HEK293 (cell line): Measurements from ENCODE around the gene SPOCK1.
A peak's percentile ranks its signal among the peaks of the same experiment; 100 is the strongest.

Experiments used
- CTCF ChIA-PET: fragments of 350-600 bp; formaldehyde crosslinking; extraction: SDS; loops from one replicate; lab custom pipeline; 2021; ENCODE audit warnings: antibody characterized with exemption; lab: Yijun Ruan, JAX
- POLR2A ChIA-PET: fragments of 300-600 bp; formaldehyde crosslinking; extraction: SDS; loops from one replicate; lab custom pipeline; 2020; ENCODE audit warnings: antibody characterized with exemption, inconsistent platforms; lab: Yijun Ruan, JAX
- H3K27ac ChIP-seq: fragments of 200-500 bp; sonication (Bioruptor generic); 2 replicates; pipeline ENCODE4 v1.5.1; 2014; ENCODE audit warnings: low read depth, low read length, control low read depth, inconsistent platforms; ENCODE audit errors: extremely low read depth
- H3K36me3 ChIP-seq, 2 experiments: fragments of 200-500 bp in 1 of 2; sonication (Bioruptor generic) in 1 of 2; 1 replicate in 1 of 2; 2 replicates in 1 of 2; pipeline ENCODE4 v1.5.1; 2014 to 2017; ENCODE audit warnings: inconsistent platforms in 2 of 2, low read length in 2 of 2; ENCODE audit not compliant: control insufficient read depth in 2 of 2, insufficient read depth in 1 of 2
- H3K4me1 ChIP-seq: fragments of 200-500 bp; sonication (Bioruptor generic); 2 replicates; pipeline ENCODE4 v1.5.1; 2014; ENCODE audit warnings: mild to moderate bottlenecking, low read length, inconsistent platforms; ENCODE audit not compliant: control insufficient read depth, insufficient read depth
- H3K4me3 ChIP-seq: 2 replicates; pipeline ENCODE4 v1.5.1; 2011; ENCODE audit warnings: low read depth, mild to moderate bottlenecking, control low read depth, low read length, moderate library complexity
- H3K9me3 ChIP-seq: fragments of 200-500 bp; sonication (Bioruptor generic); 2 replicates; pipeline ENCODE4 v1.5.1; 2014; ENCODE audit warnings: low read depth, low read length, inconsistent platforms; ENCODE audit not compliant: control insufficient read depth, insufficient read depth
- FEZF1 ChIP-seq: fragments of 450-650 bp; formaldehyde crosslinking; IDR thresholded peaks from 2 replicates; pipeline ENCODE4 v1.5.1; 2016; ENCODE audit warnings: missing biosample characterization, missing genetic modification characterization
- GLI2 ChIP-seq: fragments of 450-650 bp; formaldehyde crosslinking; IDR thresholded peaks from 2 replicates; pipeline ENCODE4; 2017; ENCODE audit warnings: missing biosample characterization, missing genetic modification characterization, low read depth, borderline replicate concordance
- IKZF3 ChIP-seq: fragments of 450-650 bp; IDR thresholded peaks from 2 replicates; pipeline ENCODE4 v1.5.0; 2018; ENCODE audit warnings: missing biosample characterization, mild to moderate bottlenecking, missing genetic modification characterization, moderate library complexity
- KLF1 ChIP-seq: fragments of 450-650 bp; formaldehyde crosslinking; IDR thresholded peaks from 2 replicates; pipeline ENCODE4 v1.5.1; 2016; ENCODE audit warnings: missing biosample characterization, missing genetic modification characterization
- OSR2 ChIP-seq: fragments of 450-650 bp; formaldehyde crosslinking; IDR thresholded peaks from 2 replicates; pipeline ENCODE4 v1.5.1; 2016; ENCODE audit warnings: missing biosample characterization, missing genetic modification characterization
- REPIN1 ChIP-seq: fragments of 450-650 bp; formaldehyde crosslinking; IDR thresholded peaks from 2 replicates; pipeline ENCODE4 v1.5.1; 2017; ENCODE audit warnings: missing biosample characterization, missing genetic modification characterization, low read depth
- WT1 ChIP-seq: fragments of 450-650 bp; formaldehyde crosslinking; IDR thresholded peaks from 2 replicates; pipeline ENCODE4 v1.5.1; 2016; ENCODE audit warnings: missing biosample characterization, missing genetic modification characterization
- ZFP37 ChIP-seq: fragments of 450-650 bp; formaldehyde crosslinking; IDR thresholded peaks from 2 replicates; pipeline ENCODE4 v1.5.1; 2016; ENCODE audit warnings: missing biosample characterization, missing genetic modification characterization
- ZNF16 ChIP-seq: fragments of 450-650 bp; formaldehyde crosslinking; IDR thresholded peaks from 2 replicates; pipeline ENCODE4 v1.5.1; 2016; ENCODE audit warnings: low read depth, missing biosample characterization, missing genetic modification characterization
- ZNF221 ChIP-seq: fragments of 450-650 bp; formaldehyde crosslinking; IDR thresholded peaks from 2 replicates; pipeline ENCODE4 v1.5.1; 2017; ENCODE audit warnings: missing biosample characterization, missing genetic modification characterization, borderline replicate concordance
- ZNF266 ChIP-seq: fragments of 450-650 bp; formaldehyde crosslinking; IDR thresholded peaks from 2 replicates; pipeline ENCODE4 v1.5.1; 2016; ENCODE audit warnings: missing biosample characterization, missing genetic modification characterization, low read depth
- ZNF416 ChIP-seq: fragments of 450-650 bp; formaldehyde crosslinking; IDR thresholded peaks from 2 replicates; pipeline ENCODE4 v1.5.1; 2016; ENCODE audit warnings: missing biosample characterization, missing genetic modification characterization
- ZNF558 ChIP-seq: fragments of 450-650 bp; formaldehyde crosslinking; IDR thresholded peaks from 2 replicates; pipeline ENCODE4 v1.5.1; 2016; ENCODE audit warnings: missing biosample characterization, missing genetic modification characterization
- ZNF624 ChIP-seq: fragments of 450-650 bp; formaldehyde crosslinking; IDR thresholded peaks from 2 replicates; pipeline ENCODE4 v1.5.1; 2017; ENCODE audit warnings: missing biosample characterization, missing genetic modification characterization
- ZNF776 ChIP-seq: fragments of 450-650 bp; formaldehyde crosslinking; IDR thresholded peaks from 2 replicates; pipeline ENCODE4 v1.5.0; 2017; ENCODE audit warnings: missing biosample characterization, missing genetic modification characterization, borderline replicate concordance
- ZNF843 ChIP-seq: fragments of 450-650 bp; formaldehyde crosslinking; IDR thresholded peaks from 2 replicates; pipeline ENCODE4 v1.5.1; 2016; ENCODE audit warnings: missing biosample characterization, missing genetic modification characterization
- TF ChIP-seq, protein P1 (sequence below): fragments of 450-650 bp; formaldehyde crosslinking; IDR thresholded peaks from 2 replicates; pipeline ENCODE4 v1.5.1; 2016; ENCODE audit warnings: missing biosample characterization, missing genetic modification characterization
- TF ChIP-seq, protein P2 (sequence below): fragments of 450-650 bp; formaldehyde crosslinking; IDR thresholded peaks from 2 replicates; pipeline ENCODE4 v1.5.1; 2016; ENCODE audit warnings: missing biosample characterization, missing genetic modification characterization
- TF ChIP-seq, protein P3 (sequence below): fragments of 450-650 bp; formaldehyde crosslinking; IDR thresholded peaks from 2 replicates; pipeline ENCODE4 v1.5.1; 2016; ENCODE audit warnings: missing biosample characterization, missing genetic modification characterization
- TF ChIP-seq, protein P4 (sequence below): fragments of 450-650 bp; formaldehyde crosslinking; IDR thresholded peaks from 2 replicates; pipeline ENCODE4 v1.5.1; 2016; ENCODE audit warnings: missing biosample characterization, missing genetic modification characterization
- TF ChIP-seq, protein P5 (sequence below): fragments of 450-650 bp; formaldehyde crosslinking; IDR thresholded peaks from 2 replicates; pipeline ENCODE4 v1.5.1; 2017; ENCODE audit warnings: missing biosample characterization, missing genetic modification characterization
- TF ChIP-seq, protein P6 (sequence below): fragments of 450-650 bp; formaldehyde crosslinking; IDR thresholded peaks from 2 replicates; pipeline ENCODE4 v1.5.1; 2017; ENCODE audit warnings: missing biosample characterization, mild to moderate bottlenecking, missing genetic modification characterization, moderate library complexity
- TF ChIP-seq, protein P7 (sequence below): fragments of 450-650 bp; formaldehyde crosslinking; IDR thresholded peaks from 2 replicates; pipeline ENCODE4 v1.5.1; 2016; ENCODE audit warnings: missing biosample characterization, missing genetic modification characterization

SPOCK1 gene

DNA sequence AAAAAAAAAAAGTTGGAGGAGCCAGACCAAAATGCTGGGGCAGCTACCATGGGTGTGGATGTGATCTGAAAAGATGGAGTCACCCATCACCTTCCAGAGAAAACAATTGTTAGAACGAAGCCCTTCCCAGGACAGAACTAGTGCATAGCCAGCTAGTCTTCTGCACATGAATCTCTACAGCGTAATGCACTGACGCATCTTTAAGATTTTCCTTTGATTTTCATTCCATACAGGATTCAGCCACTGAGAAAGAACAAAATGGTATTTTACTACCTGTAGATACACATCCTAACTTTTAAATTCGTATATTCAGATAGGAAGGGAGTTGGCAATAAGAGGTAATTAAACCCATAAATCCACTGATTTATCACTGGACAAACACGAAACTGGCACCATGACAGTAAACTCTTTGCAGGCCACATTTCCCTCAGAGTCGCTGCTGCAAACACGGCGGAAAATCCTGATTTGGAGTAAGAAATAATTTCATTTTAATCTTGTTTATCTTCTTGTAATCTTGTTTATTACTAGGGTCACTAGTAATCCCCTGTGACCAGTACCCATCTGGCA lies 206.6 kb downstream of the SPOCK1 start:
- no peak overlapping the region for H3K4me3 ChIP-seq
- CTCF ChIA-PET, result interaction anchor here (0.6 to 0.8 kb wide), 3 partner anchors 28 to 789 kb away, joined by 3 to 4 read pairs (median 3); no protein-coding TSS in a partner anchor
- H3K9me3 ChIP-seq, result no peaks in the 10 kb centered on the region
- peaks cover 4% of the 10 kb centered on the region for H3K4me1 ChIP-seq
- H3K36me3 ChIP-seq, result no peaks in the 10 kb centered on the region
- POLR2A ChIA-PET, result no interaction called here
- H3K27ac ChIP-seq, result no peak overlapping the region
- TF ChIP-seq ZFP37 (tag by site-specific recombination), result no peak
- TF ChIP-seq, protein P1, sequence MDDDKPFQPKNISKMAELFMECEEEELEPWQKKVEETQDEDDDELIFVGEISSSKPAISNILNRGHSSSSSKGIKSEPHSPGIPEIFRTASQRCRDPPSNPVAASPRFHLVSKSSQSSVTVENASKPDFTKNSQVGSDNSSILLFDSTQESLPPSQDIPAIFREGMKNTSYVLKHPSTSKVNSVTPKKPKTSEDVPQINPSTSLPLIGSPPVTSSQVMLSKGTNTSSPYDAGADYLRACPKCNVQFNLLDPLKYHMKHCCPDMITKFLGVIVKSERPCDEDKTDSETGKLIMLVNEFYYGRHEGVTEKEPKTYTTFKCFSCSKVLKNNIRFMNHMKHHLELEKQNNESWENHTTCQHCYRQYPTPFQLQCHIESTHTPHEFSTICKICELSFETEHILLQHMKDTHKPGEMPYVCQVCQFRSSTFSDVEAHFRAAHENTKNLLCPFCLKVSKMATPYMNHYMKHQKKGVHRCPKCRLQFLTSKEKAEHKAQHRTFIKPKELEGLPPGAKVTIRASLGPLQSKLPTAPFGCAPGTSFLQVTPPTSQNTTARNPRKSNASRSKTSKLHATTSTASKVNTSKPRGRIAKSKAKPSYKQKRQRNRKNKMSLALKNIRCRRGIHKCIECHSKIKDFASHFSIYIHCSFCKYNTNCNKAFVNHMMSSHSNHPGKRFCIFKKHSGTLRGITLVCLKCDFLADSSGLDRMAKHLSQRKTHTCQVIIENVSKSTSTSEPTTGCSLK, result no peak
- peak; percentile 91 for TF ChIP-seq WT1 (tag by site-specific recombination)
- no peak for TF ChIP-seq ZNF266 (tag by site-specific recombination)
- peak; percentile 50; the same call in 1 of the 2 replicates for TF ChIP-seq IKZF3 (tag by site-specific recombination)
- no peak for TF ChIP-seq ZNF624 (tag by site-specific recombination)
- TF ChIP-seq, protein P2, sequence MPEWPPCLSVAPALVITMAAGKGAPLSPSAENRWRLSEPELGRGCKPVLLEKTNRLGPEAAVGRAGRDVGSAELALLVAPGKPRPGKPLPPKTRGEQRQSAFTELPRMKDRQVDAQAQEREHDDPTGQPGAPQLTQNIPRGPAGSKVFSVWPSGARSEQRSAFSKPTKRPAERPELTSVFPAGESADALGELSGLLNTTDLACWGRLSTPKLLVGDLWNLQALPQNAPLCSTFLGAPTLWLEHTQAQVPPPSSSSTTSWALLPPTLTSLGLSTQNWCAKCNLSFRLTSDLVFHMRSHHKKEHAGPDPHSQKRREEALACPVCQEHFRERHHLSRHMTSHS, result no peak
- TF ChIP-seq ZNF221 (tag by site-specific recombination), result no peak
- TF ChIP-seq, protein P3, sequence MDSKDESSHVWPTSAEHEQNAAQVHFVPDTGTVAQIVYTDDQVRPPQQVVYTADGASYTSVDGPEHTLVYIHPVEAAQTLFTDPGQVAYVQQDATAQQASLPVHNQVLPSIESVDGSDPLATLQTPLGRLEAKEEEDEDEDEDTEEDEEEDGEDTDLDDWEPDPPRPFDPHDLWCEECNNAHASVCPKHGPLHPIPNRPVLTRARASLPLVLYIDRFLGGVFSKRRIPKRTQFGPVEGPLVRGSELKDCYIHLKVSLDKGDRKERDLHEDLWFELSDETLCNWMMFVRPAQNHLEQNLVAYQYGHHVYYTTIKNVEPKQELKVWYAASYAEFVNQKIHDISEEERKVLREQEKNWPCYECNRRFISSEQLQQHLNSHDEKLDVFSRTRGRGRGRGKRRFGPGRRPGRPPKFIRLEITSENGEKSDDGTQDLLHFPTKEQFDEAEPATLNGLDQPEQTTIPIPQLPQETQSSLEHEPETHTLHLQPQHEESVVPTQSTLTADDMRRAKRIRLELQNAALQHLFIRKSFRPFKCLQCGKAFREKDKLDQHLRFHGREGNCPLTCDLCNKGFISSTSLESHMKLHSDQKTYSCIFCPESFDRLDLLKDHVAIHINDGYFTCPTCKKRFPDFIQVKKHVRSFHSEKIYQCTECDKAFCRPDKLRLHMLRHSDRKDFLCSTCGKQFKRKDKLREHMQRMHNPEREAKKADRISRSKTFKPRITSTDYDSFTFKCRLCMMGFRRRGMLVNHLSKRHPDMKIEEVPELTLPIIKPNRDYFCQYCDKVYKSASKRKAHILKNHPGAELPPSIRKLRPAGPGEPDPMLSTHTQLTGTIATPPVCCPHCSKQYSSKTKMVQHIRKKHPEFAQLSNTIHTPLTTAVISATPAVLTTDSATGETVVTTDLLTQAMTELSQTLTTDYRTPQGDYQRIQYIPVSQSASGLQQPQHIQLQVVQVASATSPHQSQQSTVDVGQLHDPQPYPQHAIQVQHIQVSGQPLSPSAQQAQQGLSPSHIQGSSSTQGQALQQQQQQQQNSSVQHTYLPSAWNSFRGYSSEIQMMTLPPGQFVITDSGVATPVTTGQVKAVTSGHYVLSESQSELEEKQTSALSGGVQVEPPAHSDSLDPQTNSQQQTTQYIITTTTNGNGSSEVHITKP (tag by site-specific recombination), result 0 out of 2 replicates have a peak, but pooled peaks have one; percentile 14
- TF ChIP-seq, protein P4, sequence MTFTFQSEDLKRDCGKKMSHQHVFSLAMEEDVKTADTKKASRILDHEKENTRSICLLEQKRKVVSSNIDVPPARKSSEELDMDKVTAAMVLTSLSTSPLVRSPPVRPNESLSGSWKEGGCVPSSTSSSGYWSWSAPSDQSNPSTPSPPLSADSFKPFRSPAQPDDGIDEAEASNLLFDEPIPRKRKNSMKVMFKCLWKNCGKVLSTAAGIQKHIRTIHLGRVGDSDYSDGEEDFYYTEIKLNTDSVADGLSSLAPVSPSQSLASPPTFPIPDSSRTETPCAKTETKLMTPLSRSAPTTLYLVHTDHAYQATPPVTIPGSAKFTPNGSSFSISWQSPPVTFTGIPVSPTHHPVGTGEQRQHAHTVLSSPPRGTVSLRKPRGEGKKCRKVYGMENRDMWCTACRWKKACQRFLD, result no peak
- peak; percentile 70 for TF ChIP-seq FEZF1 (tag by site-specific recombination)
- TF ChIP-seq ZNF558 (tag by site-specific recombination), result no peak
- peak; percentile 30; the same call in 1 of the 2 replicates for TF ChIP-seq OSR2
- no peak for TF ChIP-seq REPIN1 (tag by site-specific recombination)
- TF ChIP-seq, protein P5, sequence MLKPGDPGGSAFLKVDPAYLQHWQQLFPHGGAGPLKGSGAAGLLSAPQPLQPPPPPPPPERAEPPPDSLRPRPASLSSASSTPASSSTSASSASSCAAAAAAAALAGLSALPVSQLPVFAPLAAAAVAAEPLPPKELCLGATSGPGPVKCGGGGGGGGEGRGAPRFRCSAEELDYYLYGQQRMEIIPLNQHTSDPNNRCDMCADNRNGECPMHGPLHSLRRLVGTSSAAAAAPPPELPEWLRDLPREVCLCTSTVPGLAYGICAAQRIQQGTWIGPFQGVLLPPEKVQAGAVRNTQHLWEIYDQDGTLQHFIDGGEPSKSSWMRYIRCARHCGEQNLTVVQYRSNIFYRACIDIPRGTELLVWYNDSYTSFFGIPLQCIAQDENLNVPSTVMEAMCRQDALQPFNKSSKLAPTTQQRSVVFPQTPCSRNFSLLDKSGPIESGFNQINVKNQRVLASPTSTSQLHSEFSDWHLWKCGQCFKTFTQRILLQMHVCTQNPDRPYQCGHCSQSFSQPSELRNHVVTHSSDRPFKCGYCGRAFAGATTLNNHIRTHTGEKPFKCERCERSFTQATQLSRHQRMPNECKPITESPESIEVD, result peak; percentile 90
- no peak for TF ChIP-seq ZNF416 (tag by site-specific recombination)
- no peak for TF ChIP-seq ZNF776 (tag by site-specific recombination)
- TF ChIP-seq, protein P6, sequence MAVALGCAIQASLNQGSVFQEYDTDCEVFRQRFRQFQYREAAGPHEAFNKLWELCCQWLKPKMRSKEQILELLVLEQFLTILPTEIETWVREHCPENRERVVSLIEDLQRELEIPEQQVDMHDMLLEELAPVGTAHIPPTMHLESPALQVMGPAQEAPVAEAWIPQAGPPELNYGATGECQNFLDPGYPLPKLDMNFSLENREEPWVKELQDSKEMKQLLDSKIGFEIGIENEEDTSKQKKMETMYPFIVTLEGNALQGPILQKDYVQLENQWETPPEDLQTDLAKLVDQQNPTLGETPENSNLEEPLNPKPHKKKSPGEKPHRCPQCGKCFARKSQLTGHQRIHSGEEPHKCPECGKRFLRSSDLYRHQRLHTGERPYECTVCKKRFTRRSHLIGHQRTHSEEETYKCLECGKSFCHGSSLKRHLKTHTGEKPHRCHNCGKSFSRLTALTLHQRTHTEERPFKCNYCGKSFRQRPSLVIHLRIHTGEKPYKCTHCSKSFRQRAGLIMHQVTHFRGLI (tag by site-specific recombination), result no peak
- no peak for TF ChIP-seq GLI2
- no peak for TF ChIP-seq ZNF16 (tag by site-specific recombination)
- TF ChIP-seq ZNF843 (tag by site-specific recombination), result peak; percentile 26; the same call in 1 of the 2 replicates
- TF ChIP-seq KLF1 (tag by site-specific recombination), result peak; percentile 19; the same call in 1 of the 2 replicates
- TF ChIP-seq, protein P7, sequence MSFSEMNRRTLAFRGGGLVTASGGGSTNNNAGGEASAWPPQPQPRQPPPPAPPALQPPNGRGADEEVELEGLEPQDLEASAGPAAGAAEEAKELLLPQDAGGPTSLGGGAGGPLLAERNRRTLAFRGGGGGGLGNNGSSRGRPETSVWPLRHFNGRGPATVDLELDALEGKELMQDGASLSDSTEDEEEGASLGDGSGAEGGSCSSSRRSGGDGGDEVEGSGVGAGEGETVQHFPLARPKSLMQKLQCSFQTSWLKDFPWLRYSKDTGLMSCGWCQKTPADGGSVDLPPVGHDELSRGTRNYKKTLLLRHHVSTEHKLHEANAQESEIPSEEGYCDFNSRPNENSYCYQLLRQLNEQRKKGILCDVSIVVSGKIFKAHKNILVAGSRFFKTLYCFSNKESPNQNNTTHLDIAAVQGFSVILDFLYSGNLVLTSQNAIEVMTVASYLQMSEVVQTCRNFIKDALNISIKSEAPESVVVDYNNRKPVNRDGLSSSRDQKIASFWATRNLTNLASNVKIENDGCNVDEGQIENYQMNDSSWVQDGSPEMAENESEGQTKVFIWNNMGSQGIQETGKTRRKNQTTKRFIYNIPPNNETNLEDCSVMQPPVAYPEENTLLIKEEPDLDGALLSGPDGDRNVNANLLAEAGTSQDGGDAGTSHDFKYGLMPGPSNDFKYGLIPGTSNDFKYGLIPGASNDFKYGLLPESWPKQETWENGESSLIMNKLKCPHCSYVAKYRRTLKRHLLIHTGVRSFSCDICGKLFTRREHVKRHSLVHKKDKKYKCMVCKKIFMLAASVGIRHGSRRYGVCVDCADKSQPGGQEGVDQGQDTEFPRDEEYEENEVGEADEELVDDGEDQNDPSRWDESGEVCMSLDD, result no peak
